Keratinocyte (primary cell): Measurements from ENCODE around the gene ANKRD31.

Experiments
- CTCF ChIP-seq, 3 experiments: IDR thresholded peaks in 1 of 3; conservative IDR thresholded peaks in 1 of 3; optimal IDR thresholded peaks in 1 of 3; 2 replicates in 2 of 3; 3 replicates in 1 of 3; pipeline versions ENCODE3 to v1.5.1; 2011; ENCODE audit warnings: low read length in 3 of 3, mild to moderate bottlenecking in 3 of 3, moderate library complexity in 2 of 3, control low read depth in 1 of 3, inconsistent platforms in 1 of 3; ENCODE audit not compliant: insufficient read depth in 2 of 3; ENCODE audit errors: extremely low read depth in 1 of 3
- EZH2 ChIP-seq: IDR thresholded peaks from one replicate; pipeline ENCODE4 v1.6.1; 2012; ENCODE audit warnings: inconsistent platforms, mild to moderate bottlenecking, low read length, moderate library complexity

GRCh38 chr5:75023368-75024159 lies 213.1 kb downstream of the ANKRD31 start:
- no peak for TF ChIP-seq CTCF (optimal IDR thresholded peaks at IDR 0.05 in 1 of 3, IDR thresholded peaks at IDR 0.05 in 1 of 3, conservative IDR thresholded peaks at IDR 0.05 in 1 of 3; ENCODE audit: extremely low read depth in 1 of 3, insufficient read depth in 2 of 3, low read length in 3 of 3)
- TF ChIP-seq EZH2, result no peak
